Measurements from ENCODE around the gene SYNRG. TPM values are rescaled to one million over a fixed set of nuclear protein-coding genes. Genes with fewer than 3 reads are reported as not detected.

SYNRG gene
- total and polyA plus RNA-seq, 2 donors from 2014 or later, result 8.6 to 47.0 TPM

- Histone ChIP-seq H3K9me3 (ENCODE audit: control insufficient read depth in 2 of 3, insufficient read depth in 1 of 3, low read length in 3 of 3) (no peaks in the 10 kb centered on the region), H3K36me3 (ENCODE audit: control insufficient read depth in 2 of 3, insufficient read depth in 3 of 3, low read length in 3 of 3) (peaks cover 0 to 3% (median 0%) of the 10 kb centered on the region in 3 donors), H3K27me3 (ENCODE audit: control insufficient read depth, insufficient read depth, low read length) (no peaks in the 10 kb centered on the region), H3K9ac (ENCODE audit: low read length in 3 of 3) (no peak overlapping the region), H3K27ac (ENCODE audit: low read depth in 2 of 2, low read length in 2 of 2) (no peak overlapping the region), H3K4me3 (ENCODE audit: low read length in 3 of 3) (no peak overlapping the region), H3K4me1 (ENCODE audit: control insufficient read depth in 2 of 3, insufficient read depth in 2 of 3, low read depth in 1 of 3, low read length in 3 of 3) (peaks cover 0 to 14% (median 6%) of the 10 kb centered on the region in 3 donors)
- FAIRE-seq (no peak), DNase-seq (no peak)
- intact Hi-C loops (cut with DNase I), result no loop called here
- TF ChIP-seq, protein P1, sequence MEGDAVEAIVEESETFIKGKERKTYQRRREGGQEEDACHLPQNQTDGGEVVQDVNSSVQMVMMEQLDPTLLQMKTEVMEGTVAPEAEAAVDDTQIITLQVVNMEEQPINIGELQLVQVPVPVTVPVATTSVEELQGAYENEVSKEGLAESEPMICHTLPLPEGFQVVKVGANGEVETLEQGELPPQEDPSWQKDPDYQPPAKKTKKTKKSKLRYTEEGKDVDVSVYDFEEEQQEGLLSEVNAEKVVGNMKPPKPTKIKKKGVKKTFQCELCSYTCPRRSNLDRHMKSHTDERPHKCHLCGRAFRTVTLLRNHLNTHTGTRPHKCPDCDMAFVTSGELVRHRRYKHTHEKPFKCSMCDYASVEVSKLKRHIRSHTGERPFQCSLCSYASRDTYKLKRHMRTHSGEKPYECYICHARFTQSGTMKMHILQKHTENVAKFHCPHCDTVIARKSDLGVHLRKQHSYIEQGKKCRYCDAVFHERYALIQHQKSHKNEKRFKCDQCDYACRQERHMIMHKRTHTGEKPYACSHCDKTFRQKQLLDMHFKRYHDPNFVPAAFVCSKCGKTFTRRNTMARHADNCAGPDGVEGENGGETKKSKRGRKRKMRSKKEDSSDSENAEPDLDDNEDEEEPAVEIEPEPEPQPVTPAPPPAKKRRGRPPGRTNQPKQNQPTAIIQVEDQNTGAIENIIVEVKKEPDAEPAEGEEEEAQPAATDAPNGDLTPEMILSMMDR (IDR thresholded peaks at IDR 0.05; ENCODE audit: borderline replicate concordance, extremely low read depth, insufficient read depth), result no peak
Measured at GRCh38 chr17:37604556-37604955, 4.7 kb downstream of the SYNRG start.

GRCh38 chr17:37598145-37598544, 11.1 kb downstream of the SYNRG start:
- Histone ChIP-seq H3K27ac (ENCODE audit: low read depth in 2 of 2, low read length in 2 of 2) (no peak overlapping the region), H3K9ac (ENCODE audit: low read length in 3 of 3) (no peak overlapping the region), H3K36me3 (ENCODE audit: control insufficient read depth in 2 of 3, insufficient read depth in 3 of 3, low read length in 3 of 3) (peaks cover 0 to 23% (median 18%) of the 10 kb centered on the region in 3 donors), H3K9me3 (ENCODE audit: control insufficient read depth in 2 of 3, insufficient read depth in 1 of 3, low read length in 3 of 3) (no peaks in the 10 kb centered on the region), H3K4me3 (ENCODE audit: low read length in 3 of 3) (no peak overlapping the region), H3K27me3 (ENCODE audit: control insufficient read depth, insufficient read depth, low read length) (no peaks in the 10 kb centered on the region), H3K4me1 (ENCODE audit: control insufficient read depth in 2 of 3, insufficient read depth in 2 of 3, low read depth in 1 of 3, low read length in 3 of 3) (peaks cover 0 to 6% (median 0%) of the 10 kb centered on the region in 3 donors)
- DNase-seq (no peak), FAIRE-seq (no peak)
- TF ChIP-seq, protein P1 (IDR thresholded peaks at IDR 0.05; ENCODE audit: borderline replicate concordance, extremely low read depth, insufficient read depth), result no peak
- intact Hi-C loops (cut with DNase I), result no loop called here

GRCh38 chr17:37592291-37592690, 16.9 kb downstream of the SYNRG start:
- Histone ChIP-seq H3K27me3 (ENCODE audit: control insufficient read depth, insufficient read depth, low read length) (no peaks in the 10 kb centered on the region), H3K9ac (ENCODE audit: low read length in 3 of 3) (no peak overlapping the region), H3K4me3 (ENCODE audit: low read length in 3 of 3) (no peak overlapping the region), H3K27ac (ENCODE audit: low read depth in 2 of 2, low read length in 2 of 2) (no peak overlapping the region), H3K36me3 (ENCODE audit: control insufficient read depth in 2 of 3, insufficient read depth in 3 of 3, low read length in 3 of 3) (peaks cover 0 to 16% (median 10%) of the 10 kb centered on the region in 3 donors), H3K4me1 (ENCODE audit: control insufficient read depth in 2 of 3, insufficient read depth in 2 of 3, low read depth in 1 of 3, low read length in 3 of 3) (peaks cover 0 to 2% (median 0%) of the 10 kb centered on the region in 3 donors), H3K9me3 (ENCODE audit: control insufficient read depth in 2 of 3, insufficient read depth in 1 of 3, low read length in 3 of 3) (no peaks in the 10 kb centered on the region)
- DNase-seq (no peak), FAIRE-seq (no peak)
- intact Hi-C loops (cut with DNase I), result no loop called here
- TF ChIP-seq, protein P1 (IDR thresholded peaks at IDR 0.05; ENCODE audit: borderline replicate concordance, extremely low read depth, insufficient read depth), result no peak

DNA sequence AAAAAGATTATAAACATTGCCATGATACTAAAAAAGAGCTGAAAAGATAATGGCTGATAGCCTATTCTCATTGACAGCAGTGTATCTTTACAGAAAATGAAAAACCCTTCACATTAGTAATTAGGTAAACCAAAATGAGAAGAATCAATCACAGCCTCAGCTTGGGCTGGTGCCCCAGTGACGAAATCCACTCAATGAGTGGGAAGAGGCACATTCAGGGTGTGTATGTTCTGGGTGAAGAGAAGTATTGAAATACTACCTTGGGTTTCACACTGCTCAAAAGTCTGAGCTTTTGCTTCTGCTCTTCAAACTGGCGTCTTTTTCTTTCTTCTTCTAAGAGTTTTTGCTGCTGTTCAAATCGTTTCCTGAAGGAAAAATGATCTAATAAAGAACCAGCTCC, 24.2 kb downstream of the SYNRG start:
- no peaks in the 10 kb centered on the region for H3K9me3 ChIP-seq (ENCODE audit: control insufficient read depth in 2 of 3, insufficient read depth in 1 of 3, low read length in 3 of 3)
- FAIRE-seq, result no peak
- H3K27me3 ChIP-seq (ENCODE audit: control insufficient read depth, insufficient read depth, low read length), result no peaks in the 10 kb centered on the region
- peaks cover 0 to 34% (median 13%) of the 10 kb centered on the region in 3 donors for H3K36me3 ChIP-seq (ENCODE audit: control insufficient read depth in 2 of 3, insufficient read depth in 3 of 3, low read length in 3 of 3)
- TF ChIP-seq, protein P1 (IDR thresholded peaks at IDR 0.05; ENCODE audit: borderline replicate concordance, extremely low read depth, insufficient read depth), result no peak
- H3K27ac ChIP-seq (ENCODE audit: low read depth in 2 of 2, low read length in 2 of 2), result no peak overlapping the region
- H3K4me1 ChIP-seq (ENCODE audit: control insufficient read depth in 2 of 3, insufficient read depth in 2 of 3, low read depth in 1 of 3, low read length in 3 of 3), result no peaks in the 10 kb centered on the region
- no peak overlapping the region for H3K9ac ChIP-seq (ENCODE audit: low read length in 3 of 3)
- H3K4me3 ChIP-seq (ENCODE audit: low read length in 3 of 3), result no peak overlapping the region
- intact Hi-C loops (cut with DNase I), result no loop called here
- no peak for DNase-seq

Measured in kidney (tissue), 14 donors.